SK-N-SH (cell line): ENCODE results near the gene HTRA2. TPM values are rescaled to one million over a fixed set of nuclear protein-coding genes. Genes with fewer than 3 reads are reported as not detected.

Experiments
- CTCF ChIA-PET: fragments of 300-600, 350-600 bp; formaldehyde crosslinking; extraction: SDS; loops from one replicate; lab custom pipeline; 2021; lab: Yijun Ruan, JAX
- POLR2A ChIA-PET: fragments of 350-600 bp; sonication (Branson Sonifier 250); formaldehyde crosslinking; extraction: SDS; loops from one replicate; lab custom pipeline; 2020; ENCODE audit warnings: antibody characterized with exemption, inconsistent platforms; lab: Yijun Ruan, JAX
- DNase-seq: peaks from one replicate; pipeline ENCODE4 v3.0.0; 2012
- H2AFZ ChIP-seq: fragments of 200-600 bp; sonication (generic); 2 replicates; pipeline ENCODE4 v1.8.1; 2016; ENCODE audit warnings: antibody characterized with exemption, mild to moderate bottlenecking, low read depth
- H3F3A ChIP-seq: fragments of 200-600 bp; sonication (generic); replicated peaks from 2 replicates; pipeline ENCODE3; 2016; ENCODE audit warnings: antibody characterized with exemption, mild to moderate bottlenecking; ENCODE audit not compliant: insufficient read depth
- H3K27ac ChIP-seq, 2 experiments: fragments of 200-500 bp in 1 of 2; fragments of 200-600 bp in 1 of 2; sonication (Bioruptor generic) in 1 of 2; sonication (generic), shearing (Covaris generic) in 1 of 2; 2 replicates each; pipeline versions ENCODE4 v1.5.1 to v1.6.1; 2014 to 2016; ENCODE audit warnings: low read depth in 2 of 2, inconsistent platforms in 1 of 2, low read length in 1 of 2, mild to moderate bottlenecking in 1 of 2, mixed read lengths in 1 of 2
- H3K27me3 ChIP-seq: fragments of 200-600 bp; sonication (generic), shearing (Covaris generic); 2 replicates; pipeline ENCODE4 v1.6.1; 2016; ENCODE audit warnings: mixed run types; ENCODE audit not compliant: insufficient read depth
- H3K36me3 ChIP-seq, 2 experiments: fragments of 200-500 bp in 1 of 2; fragments of 200-600 bp in 1 of 2; sonication (Bioruptor generic) in 1 of 2; sonication (generic) in 1 of 2; replicated peaks in 1 of 2; 2 replicates each; pipeline versions ENCODE3 to v1.5.1; 2014 to 2016; ENCODE audit warnings: low read length in 1 of 2, mild to moderate bottlenecking in 1 of 2; ENCODE audit not compliant: insufficient read depth in 2 of 2, control insufficient read depth in 1 of 2
- H3K4me1 ChIP-seq, 2 experiments: fragments of 200-500 bp in 1 of 2; fragments of 200-600 bp in 1 of 2; sonication (Bioruptor generic) in 1 of 2; sonication (generic), shearing (Covaris generic) in 1 of 2; 2 replicates each; pipeline versions ENCODE4 v1.5.1 to v1.6.1; 2014 to 2016; ENCODE audit warnings: low read depth in 1 of 2, low read length in 1 of 2, mixed run types in 1 of 2; ENCODE audit not compliant: insufficient read depth in 2 of 2, control insufficient read depth in 1 of 2
- H3K4me2 ChIP-seq: fragments of 200-600 bp; sonication (generic), shearing (Covaris generic); 2 replicates; pipeline ENCODE4 v1.6.1; 2017; ENCODE audit warnings: mixed run types
- H3K4me3 ChIP-seq, 2 experiments: fragments of 200-500 bp in 1 of 2; fragments of 200-600 bp in 1 of 2; sonication (Bioruptor generic) in 1 of 2; sonication (generic), shearing (Covaris generic) in 1 of 2; 2 replicates each; pipeline versions ENCODE4 v1.5.1 to v1.8.1; 2014 to 2016; ENCODE audit warnings: low read depth in 2 of 2, inconsistent platforms in 1 of 2, low read length in 1 of 2, mild to moderate bottlenecking in 1 of 2, mixed read lengths in 1 of 2, moderate library complexity in 1 of 2
- H3K79me2 ChIP-seq: fragments of 200-600 bp; sonication (generic); 2 replicates; pipeline ENCODE4 v1.8.1; 2017; ENCODE audit warnings: mild to moderate bottlenecking; ENCODE audit not compliant: insufficient read depth
- H3K9ac ChIP-seq: fragments of 200-600 bp; sonication (generic); 2 replicates; pipeline ENCODE4 v1.6.1; 2017; ENCODE audit warnings: mixed run types
- H3K9me2 ChIP-seq: fragments of 200-600 bp; sonication (generic); 2 replicates; pipeline ENCODE4 v1.6.1; 2017; ENCODE audit warnings: mixed run types
- H3K9me3 ChIP-seq: fragments of 200-600 bp; sonication (generic); 2 replicates; pipeline ENCODE4 v1.6.1; 2017; ENCODE audit warnings: mixed run types, mild to moderate bottlenecking, moderate library complexity
- H4K20me1 ChIP-seq: fragments of 200-600 bp; sonication (generic); 2 replicates; pipeline ENCODE4 v1.6.1; 2017; ENCODE audit warnings: mild to moderate bottlenecking, mixed run types; ENCODE audit not compliant: insufficient read depth
- CHD2 ChIP-seq: fragments of 150-350 bp; IDR thresholded peaks from 2 replicates; pipeline ENCODE4 v1.6.1; 2018; ENCODE audit warnings: low read length; ENCODE audit not compliant: partially characterized antibody
- ELF1 ChIP-seq: IDR thresholded peaks from 2 replicates; pipeline ENCODE4 v1.4.0; 2012
- EP300 ChIP-seq, 2 experiments: IDR thresholded peaks; 2 replicates each; pipeline versions ENCODE4 v1.4.0 to v1.6.1; 2012; ENCODE audit warnings: borderline replicate concordance in 1 of 2, low read depth in 1 of 2, low read length in 1 of 2
- FOSL2 ChIP-seq: IDR thresholded peaks from 2 replicates; pipeline ENCODE4 v1.4.0; 2012; ENCODE audit warnings: low read depth, mild to moderate bottlenecking, moderate library complexity, borderline replicate concordance
- FOXJ3 ChIP-seq: sonication (generic); formaldehyde crosslinking; IDR thresholded peaks from 2 replicates; pipeline ENCODE4 v1.5.1; 2020; ENCODE audit warnings: mild to moderate bottlenecking, missing genetic modification reagents
- FOXM1 ChIP-seq: IDR thresholded peaks from 2 replicates; pipeline ENCODE4 v1.4.0; 2012; ENCODE audit warnings: low read depth, mild to moderate bottlenecking
- IRF3 ChIP-seq: fragments of 150-350 bp; IDR thresholded peaks from 2 replicates; pipeline ENCODE4 v1.6.1; 2016; ENCODE audit warnings: mild to moderate bottlenecking, low read depth, low read length
- JUND ChIP-seq: IDR thresholded peaks from 2 replicates; pipeline ENCODE4 v1.4.0; 2012
- MAX ChIP-seq: IDR thresholded peaks from 2 replicates; pipeline ENCODE4 v1.4.0; 2012; ENCODE audit warnings: low read depth
- MXI1 ChIP-seq: IDR thresholded peaks from 2 replicates; pipeline ENCODE4 v1.6.1; 2012; ENCODE audit warnings: mild to moderate bottlenecking, low read depth, low read length, improper control_type of control experiment
- NFIC ChIP-seq: IDR thresholded peaks from 2 replicates; pipeline ENCODE4 v1.4.0; 2012; ENCODE audit warnings: borderline replicate concordance
- PBX3 ChIP-seq: IDR thresholded peaks from 2 replicates; pipeline ENCODE4; 2012
- POLR2AphosphoS5 ChIP-seq: IDR thresholded peaks from 2 replicates; pipeline ENCODE4 v1.6.1; 2012; ENCODE audit warnings: low read depth, low read length
- RAD21 ChIP-seq: IDR thresholded peaks from 2 replicates; pipeline ENCODE4 v1.6.1; 2012; ENCODE audit warnings: mild to moderate bottlenecking, low read length
- RCOR1 ChIP-seq: fragments of 150-350 bp; IDR thresholded peaks from 2 replicates; pipeline ENCODE4 v1.6.1; 2017; ENCODE audit warnings: antibody characterized with exemption, low read length
- RXRA ChIP-seq: IDR thresholded peaks from 2 replicates; pipeline ENCODE4 v1.4.0; 2012; ENCODE audit warnings: low read depth, mild to moderate bottlenecking, borderline replicate concordance
- SIN3A ChIP-seq: IDR thresholded peaks from 2 replicates; pipeline ENCODE4 v1.6.1; 2012; ENCODE audit warnings: low read depth, mild to moderate bottlenecking, low read length, moderate library complexity, borderline replicate concordance
- TCF12 ChIP-seq: IDR thresholded peaks from 2 replicates; pipeline ENCODE4 v1.4.0; 2012
- TEAD4 ChIP-seq: IDR thresholded peaks from 2 replicates; pipeline ENCODE4 v1.4.0; 2012; ENCODE audit warnings: mild to moderate bottlenecking, borderline replicate concordance; ENCODE audit not compliant: insufficient read depth
- USF1 ChIP-seq: IDR thresholded peaks from 2 replicates; pipeline ENCODE4 v1.4.0; 2012; ENCODE audit warnings: low read depth, borderline replicate concordance
- ZBTB33 ChIP-seq: IDR thresholded peaks from 2 replicates; pipeline ENCODE4 v1.4.0; 2012; ENCODE audit warnings: low read depth, borderline replicate concordance
- WGBS: methylation state at CpG from one replicate; pipeline ENCODE4 v1.1.6; 2017; ENCODE audit warnings: low lambda C conversion rate; 5-methylcytosine and 5-hydroxymethylcytosine counted together
- polyA plus RNA-seq, 3 experiments: library from polyadenylated mRNA; depleted of rRNA; stranded (reverse); fragments of >200 nt; gene quantifications; 2 replicates each; pipeline ENCODE4 v1.2.3, GENCODE V29; 2012

The HTRA2 gene
- polyA plus RNA-seq, 1 of the 3 experiments (the other 2 are of a cell fraction): 55.7 TPM

- peak; percentile 83 for TF ChIP-seq POLR2AphosphoS5
- no peak for TF ChIP-seq TCF12
- TF ChIP-seq IRF3: no peak
- no peak for TF ChIP-seq RXRA
- peak; percentile 7 for TF ChIP-seq CHD2
- TF ChIP-seq TEAD4: no peak
- peak; percentile 87; the same call in 1 of the 2 replicates for TF ChIP-seq MXI1
- no peak for TF ChIP-seq ZBTB33
- no peak for TF ChIP-seq SIN3A
Measured at GRCh38 chr2:74507145-74507925, 22.4 kb upstream of the HTRA2 start, which contains the start of gene PCGF1 (continued).

- WGBS: 9% methylated on average over 33 of the region's 38 CpGs
- POLR2A ChIA-PET: interaction anchor here (0.9 to 2.3 kb wide), 6 partner anchors 10 to 34 kb away, joined by 3 to 11 read pairs (median 8); partner anchors contain the start of genes CCDC142, DQX1 and TTC31
- H3K9ac ChIP-seq: peak overlapping the region; percentile 95
- TF ChIP-seq EP300 (IDR thresholded peaks at IDR 0.05; ENCODE audit: borderline replicate concordance in 1 of 2, low read depth in 1 of 2, low read length in 1 of 2): peak; percentile 47 to 96; a peak in 3 of 4 replicates
- TF ChIP-seq FOXJ3 (CRISPR knock-in tag): peak; percentile 71
- peak; percentile 70 for TF ChIP-seq POLR2AphosphoS5
- peak; percentile 46; the same call in 1 of the 2 replicates for TF ChIP-seq TEAD4
- TF ChIP-seq TCF12: peak; percentile 94
- peak; percentile 95 for TF ChIP-seq CHD2
- no peak for TF ChIP-seq RXRA
- TF ChIP-seq RAD21: no peak
- TF ChIP-seq MXI1: peak; percentile 50
- peak; percentile 92 for TF ChIP-seq RCOR1
- TF ChIP-seq JUND: no peak; the same call in 1 of the 2 replicates
- TF ChIP-seq MAX: peak; percentile 77
- 0 out of 2 replicates have a peak, but pooled peaks have one; percentile 3 for TF ChIP-seq FOSL2
- TF ChIP-seq ELF1: no peak
- TF ChIP-seq FOXM1: no peak
- no peak for TF ChIP-seq NFIC
- TF ChIP-seq USF1: no peak
- no peak for TF ChIP-seq ZBTB33
- TF ChIP-seq PBX3: peak; percentile 36
Measured at GRCh38 chr2:74507926-74508520, 21.7 kb upstream of the HTRA2 start.

More at GRCh38 chr2:74507926-74508520, 21.7 kb upstream of the HTRA2 start:
- peak; percentile 87 for DNase-seq
- Histone ChIP-seq H3K9me3 (no peaks in the 10 kb centered on the region), H3K27me3 (no peaks in the 10 kb centered on the region), H3K79me2 (peaks cover 22% of the 10 kb centered on the region; the same call in 1 of the 2 replicates), H4K20me1 (no peaks in the 10 kb centered on the region), H3K9me2 (no peaks in the 10 kb centered on the region), H3K36me3 (peaks cover 15 to 20% of the 10 kb centered on the region in 2 experiments), H3K4me3 (peak overlapping the region; percentile 84 to 86), H3F3A (peaks cover 33% of the 10 kb centered on the region), H3K4me1 (peaks cover 24 to 31% of the 10 kb centered on the region in 2 experiments; a peak in 3 of 4 replicates), H2AFZ (peak overlapping the region; percentile 85), H3K4me2 (peak overlapping the region; percentile 96), H3K27ac (peak overlapping the region; percentile 99 to 100)
- CTCF ChIA-PET: interaction anchor here (0.9 to 7.5 kb wide), 9 partner anchors 9 to 80 kb away, joined by 3 to 80 read pairs (median 5); partner anchors contain the start of genes AUP1, CCDC142, DQX1 and HTRA2
